ENCODE measurements around the gene RPIA. TPM values are rescaled to one million over a fixed set of nuclear protein-coding genes. Genes with fewer than 3 reads are reported as not detected.

RPIA gene
- total RNA-seq, 2 donors from 2014 or later: 4.1 to 4.7 TPM

GRCh38 chr2:88684519-88684918 lies 7.0 kb upstream of the RPIA start:
- H3K4me1 ChIP-seq (ENCODE audit: control insufficient read depth in 1 of 2, low read depth in 2 of 2): no peaks in the 10 kb centered on the region
- ATAC-seq (ENCODE audit: insufficient number of reproducible peaks, low FRiP score, low read depth): no peak
- no peaks in the 10 kb centered on the region for H3K9me3 ChIP-seq
- no peak overlapping the region for H3K4me3 ChIP-seq
- no peaks in the 10 kb centered on the region for H3K36me3 ChIP-seq
- no peaks in the 10 kb centered on the region for H3K27me3 ChIP-seq (replicated peaks; ENCODE audit: insufficient read depth)
- TF ChIP-seq CTCF (IDR thresholded peaks at IDR 0.05): no peak
- no peak overlapping the region for H3K27ac ChIP-seq
- no peak for DNase-seq (ENCODE audit: low spot score)

GRCh38 chr2:88686320-88686719 lies 5.2 kb upstream of the RPIA start:
- Histone ChIP-seq H3K27ac (no peak overlapping the region), H3K4me1 (ENCODE audit: control insufficient read depth in 1 of 2, low read depth in 2 of 2) (peaks cover 4 to 10% of the 10 kb centered on the region in 2 donors), H3K36me3 (no peaks in the 10 kb centered on the region), H3K9me3 (no peaks in the 10 kb centered on the region), H3K4me3 (no peak overlapping the region), H3K27me3 (replicated peaks; ENCODE audit: insufficient read depth) (no peaks in the 10 kb centered on the region)
- DNase-seq (ENCODE audit: low spot score) (no peak), ATAC-seq (ENCODE audit: insufficient number of reproducible peaks, low FRiP score, low read depth) (no peak)
- TF ChIP-seq CTCF (IDR thresholded peaks at IDR 0.05): no peak

- TF ChIP-seq CTCF (IDR thresholded peaks at IDR 0.05): no peak
- peaks cover 4 to 14% of the 10 kb centered on the region in 2 donors for H3K4me1 ChIP-seq (ENCODE audit: control insufficient read depth in 1 of 2, low read depth in 2 of 2)
- H3K4me3 ChIP-seq: no peak overlapping the region
- no peak for DNase-seq (ENCODE audit: low spot score)
- ATAC-seq (ENCODE audit: insufficient number of reproducible peaks, low FRiP score, low read depth): no peak
- no peaks in the 10 kb centered on the region for H3K27me3 ChIP-seq (replicated peaks; ENCODE audit: insufficient read depth)
- no peak overlapping the region for H3K27ac ChIP-seq
- no peaks in the 10 kb centered on the region for H3K36me3 ChIP-seq
- no peaks in the 10 kb centered on the region for H3K9me3 ChIP-seq
These were observed 4.1 kb upstream of the RPIA start for GRCh38 chr2:88687384-88687783.

GRCh38 chr2:88690591-88691338 lies 708 bp upstream of the RPIA start:
- ATAC-seq (ENCODE audit: insufficient number of reproducible peaks, low FRiP score, low read depth): no peak
- Histone ChIP-seq H3K27ac (peak overlapping the region; percentile 40 to 65), H3K36me3 (no peaks in the 10 kb centered on the region), H3K4me3 (peak overlapping the region; percentile 92), H3K4me1 (ENCODE audit: control insufficient read depth in 1 of 2, low read depth in 2 of 2) (peaks cover 4 to 23% of the 10 kb centered on the region in 2 donors), H3K27me3 (replicated peaks; ENCODE audit: insufficient read depth) (no peaks in the 10 kb centered on the region), H3K9me3 (no peaks in the 10 kb centered on the region)
- no peak for TF ChIP-seq CTCF (IDR thresholded peaks at IDR 0.05)
- peak; percentile 7 for DNase-seq (ENCODE audit: low spot score)

GRCh38 chr2:88692187-88692586 lies 714 bp downstream of the RPIA start:
- Histone ChIP-seq H3K27me3 (replicated peaks; ENCODE audit: insufficient read depth) (no peaks in the 10 kb centered on the region), H3K4me3 (peak overlapping the region; percentile 92), H3K27ac (peak overlapping the region; percentile 41 to 49), H3K36me3 (no peaks in the 10 kb centered on the region), H3K9me3 (no peaks in the 10 kb centered on the region), H3K4me1 (ENCODE audit: control insufficient read depth in 1 of 2, low read depth in 2 of 2) (peaks cover 4 to 23% of the 10 kb centered on the region in 2 donors)
- ATAC-seq (ENCODE audit: insufficient number of reproducible peaks, low FRiP score, low read depth) (no peak), DNase-seq (ENCODE audit: low spot score) (no peak)
- TF ChIP-seq CTCF (IDR thresholded peaks at IDR 0.05): no peak
